CD4-positive, alpha-beta T cell treated with Interleukin-15 for 4 hours (primary cell): ENCODE results near the gene SYNDIG1.

Experiments
- DNase-seq: peaks from one replicate; pipeline ENCODE4 v3.0.0-alpha.2; 2020; ENCODE audit warnings: low spot score

SYNDIG1 gene

DNA sequence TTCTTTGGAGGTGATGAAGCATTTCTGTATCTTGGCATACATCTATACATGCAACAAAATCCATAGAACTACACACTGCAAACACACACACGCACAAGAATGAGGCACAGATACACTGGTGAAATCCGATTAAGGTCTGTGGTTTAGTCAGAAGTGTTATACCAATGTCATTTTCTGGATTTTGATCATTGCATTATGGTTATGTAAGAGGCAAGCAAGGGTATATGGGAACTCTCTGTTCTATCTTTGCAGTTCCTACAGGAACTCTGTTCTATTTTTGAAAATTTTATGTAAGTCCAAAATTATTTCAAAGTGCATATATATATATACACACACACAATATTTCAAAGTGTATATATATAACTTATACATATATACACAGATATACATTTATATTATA lies 101.7 kb downstream of the SYNDIG1 start:
- DNase-seq = no peak

DNA sequence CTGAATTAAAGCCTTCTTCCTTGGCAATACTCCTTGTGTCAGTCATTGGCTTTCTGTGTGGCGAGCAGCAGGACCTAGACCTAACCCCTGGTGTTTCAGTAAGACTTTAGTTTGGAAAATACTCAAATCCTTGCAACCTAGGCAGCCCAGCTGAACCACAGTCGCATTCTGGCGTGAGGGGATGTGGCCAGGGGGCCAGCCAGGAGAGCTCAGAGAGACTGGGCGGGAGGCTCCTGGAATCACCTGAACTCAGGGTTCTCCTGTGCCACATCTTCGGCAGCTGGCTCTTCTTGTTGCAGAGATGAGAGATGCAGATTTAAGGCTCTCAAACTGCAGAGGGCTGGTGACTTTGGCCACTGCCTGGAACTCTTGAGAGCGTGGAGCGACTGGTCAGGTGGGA lies 102.7 kb downstream of the SYNDIG1 start:
- DNase-seq = no peak

DNA sequence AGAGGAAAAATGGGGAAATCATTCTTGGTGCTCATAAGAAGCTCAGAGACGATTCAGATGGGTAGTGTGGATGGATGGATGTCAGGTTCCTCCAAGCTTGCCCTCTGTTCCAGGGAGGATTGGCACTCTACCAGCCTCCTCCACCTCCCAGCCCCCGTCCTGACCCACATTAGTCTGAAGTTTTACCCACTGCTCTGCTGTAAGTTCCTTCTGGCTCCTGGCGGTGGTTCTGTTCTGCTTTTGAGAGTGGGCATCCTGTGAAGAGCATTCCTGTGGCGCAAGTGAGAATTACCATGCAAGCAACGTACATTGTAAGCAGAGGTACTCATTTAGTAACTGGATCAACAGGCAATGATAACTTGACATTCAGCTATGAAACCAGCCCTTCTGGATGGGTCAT lies 103.4 kb downstream of the SYNDIG1 start:
- DNase-seq = no peak

GRCh38 chr20:24573557-24573956 lies 104.1 kb downstream of the SYNDIG1 start:
- no peak for DNase-seq

GRCh38 chr20:24574307-24574706 lies 104.9 kb downstream of the SYNDIG1 start:
- DNase-seq = no peak

DNA sequence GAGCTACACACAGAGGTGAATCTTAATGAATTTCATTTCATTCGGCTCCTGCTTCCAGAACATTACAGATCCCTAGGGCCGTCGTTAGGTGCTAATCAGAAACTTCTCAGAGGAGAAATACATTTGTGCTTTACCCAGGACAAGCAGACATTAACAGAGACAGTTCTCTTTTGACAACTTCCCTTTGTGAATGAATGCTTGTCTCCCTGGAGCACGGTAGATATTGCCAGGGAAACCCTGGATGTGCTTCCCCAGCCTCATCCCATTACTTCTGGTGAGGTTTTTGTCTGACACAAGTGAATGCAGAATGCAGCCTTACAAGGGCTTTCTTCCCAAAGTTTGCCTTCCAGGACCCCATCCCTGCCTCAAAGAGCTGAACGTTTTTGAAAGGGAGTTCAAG lies 105.4 kb downstream of the SYNDIG1 start:
- no peak for DNase-seq

GRCh38 chr20:24575811-24576210 lies 106.4 kb downstream of the SYNDIG1 start:
- DNase-seq = no peak

DNA sequence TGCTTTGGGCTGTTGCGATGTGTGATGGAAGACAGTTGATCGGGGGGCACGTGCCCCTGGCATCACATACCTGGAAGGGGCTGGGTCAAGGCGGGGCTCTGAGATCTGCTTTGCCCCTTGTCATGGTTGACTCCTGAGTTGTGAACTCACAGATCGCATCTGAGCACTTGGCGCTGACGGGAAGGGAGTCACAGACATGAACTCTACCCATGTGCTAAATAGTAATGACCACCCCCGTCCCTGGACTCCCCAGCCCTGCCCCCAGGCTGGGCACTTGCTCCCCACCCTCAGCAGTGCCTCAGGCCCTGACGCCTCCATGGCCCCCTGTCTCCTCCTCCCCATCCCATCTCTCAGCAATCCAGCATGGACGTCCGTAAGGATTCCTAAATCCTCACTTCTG lies 107.0 kb downstream of the SYNDIG1 start:
- no peak for DNase-seq

- no peak for DNase-seq
These were observed 108.0 kb downstream of the SYNDIG1 start for GRCh38 chr20:24577271-24577909.

DNA sequence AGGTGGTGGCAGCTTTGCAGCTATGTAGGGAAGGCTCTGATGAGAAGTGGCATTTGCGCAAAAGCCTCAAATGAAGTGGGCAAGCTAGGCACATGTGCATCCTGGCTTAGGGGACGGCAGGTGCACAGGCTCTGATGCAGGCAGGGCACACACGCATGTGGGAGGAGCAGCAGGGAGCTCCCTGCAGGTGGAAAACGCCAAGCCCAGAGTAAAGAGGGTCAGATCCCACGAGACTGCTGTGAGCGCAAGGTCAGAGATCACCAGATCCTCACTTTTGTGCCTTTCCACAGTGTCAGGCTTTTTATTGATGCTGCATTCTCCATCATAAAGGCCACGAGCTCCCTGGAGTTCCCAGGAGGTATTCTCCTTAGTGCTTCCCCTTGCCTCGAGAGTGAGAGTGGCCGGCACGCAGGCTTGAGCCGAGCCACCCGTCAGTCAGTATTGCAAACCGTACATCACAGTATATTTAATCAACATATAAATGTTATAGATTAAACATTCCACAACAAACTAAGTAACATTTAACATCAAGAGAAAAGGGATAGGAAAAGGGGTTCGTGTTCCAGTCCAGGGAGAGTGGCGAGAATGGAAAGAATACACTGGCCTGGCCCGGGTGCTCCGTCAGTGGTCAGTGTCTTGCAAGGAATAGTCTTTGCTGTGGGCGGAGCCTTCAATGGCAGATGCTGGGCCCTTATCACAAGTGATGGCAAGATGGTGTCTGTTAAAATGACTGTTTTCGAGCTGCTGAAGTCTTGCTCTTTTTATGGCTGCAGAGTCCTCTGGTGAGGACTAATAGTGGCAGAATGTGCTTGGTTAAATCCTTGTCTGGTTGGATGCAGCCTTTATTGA lies 109.4 kb downstream of the SYNDIG1 start:
- DNase-seq = no peak

DNA sequence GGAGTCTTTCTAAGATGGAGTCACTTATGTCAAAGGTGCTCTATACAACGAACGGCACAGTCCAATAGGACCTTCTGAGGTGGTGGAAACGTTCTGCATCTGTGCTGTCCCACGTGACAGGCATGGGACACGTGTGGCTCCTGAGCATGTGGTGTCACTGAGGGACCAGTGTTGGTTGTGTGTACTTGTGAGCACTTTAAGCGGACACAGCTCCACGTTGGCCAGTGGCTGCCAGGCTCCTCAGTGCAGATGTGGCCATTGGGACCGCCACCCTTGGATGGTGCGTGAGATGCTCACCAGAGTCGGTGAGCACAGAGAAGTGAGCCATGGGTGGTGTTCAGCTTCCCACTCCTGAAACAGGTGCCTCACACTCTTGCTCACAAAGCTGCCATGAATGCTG lies 110.0 kb downstream of the SYNDIG1 start:
- DNase-seq = no peak

DNA sequence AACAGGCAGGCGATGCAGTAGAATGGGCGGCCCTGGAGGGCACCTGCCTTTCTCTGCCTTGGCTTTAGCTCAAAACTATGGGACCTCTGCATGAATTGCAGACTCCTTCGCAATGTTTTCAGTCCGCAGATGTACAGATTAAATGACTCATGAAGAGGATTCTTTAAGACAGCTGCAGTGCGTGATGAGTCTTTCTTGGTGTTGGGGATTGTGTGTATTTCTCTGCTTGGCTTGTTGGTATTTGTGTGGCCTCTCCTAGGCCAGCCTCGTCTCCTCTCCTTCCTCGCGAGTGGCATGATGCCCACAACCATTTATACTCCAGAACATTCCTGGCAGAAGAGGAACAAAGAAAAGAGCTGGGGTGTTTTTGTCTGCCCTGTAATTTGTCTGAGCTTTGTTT lies 110.6 kb downstream of the SYNDIG1 start:
- DNase-seq = no peak

- DNase-seq = no peak
These were observed 111.4 kb downstream of the SYNDIG1 start for GRCh38 chr20:24580855-24581254.

- DNase-seq = no peak
These were observed 112.2 kb downstream of the SYNDIG1 start for GRCh38 chr20:24581443-24582170.

DNA sequence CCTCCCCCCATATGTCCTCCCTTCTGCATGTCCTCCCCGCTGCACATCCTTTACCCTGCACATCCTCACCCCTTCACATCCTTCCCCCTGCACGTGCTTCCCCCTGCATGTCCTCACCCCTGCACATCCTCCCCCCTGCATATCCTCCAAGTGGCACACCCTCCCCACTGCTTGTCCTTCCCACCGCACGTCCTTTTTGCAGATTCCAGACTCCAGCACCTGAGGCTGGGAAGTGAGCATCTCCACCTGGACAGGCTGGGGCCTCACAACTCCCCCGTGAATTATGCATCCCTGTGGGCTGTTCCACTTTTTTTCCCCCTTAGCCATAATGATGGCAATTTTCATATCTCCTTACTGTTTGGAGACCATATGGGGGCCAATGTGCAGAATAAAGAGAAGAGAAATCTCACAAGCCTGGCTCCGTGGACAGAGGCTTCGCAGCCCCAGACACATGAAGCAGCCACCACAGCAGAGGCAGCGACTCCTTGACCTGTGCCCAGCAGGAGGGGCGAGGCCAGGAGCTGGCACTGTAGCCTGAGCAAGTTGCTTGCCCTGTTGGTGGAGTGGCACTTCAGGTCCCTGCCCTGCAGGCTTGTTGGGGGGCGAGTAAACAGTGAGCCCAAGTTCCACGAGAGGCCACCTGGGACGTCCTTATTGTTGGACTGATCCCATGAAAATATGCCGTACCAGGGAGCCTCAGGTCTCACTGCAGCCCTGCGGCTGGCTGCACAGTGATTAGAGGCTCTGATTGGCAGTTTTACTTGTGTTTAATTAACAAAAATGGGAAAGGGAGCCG lies 113.1 kb downstream of the SYNDIG1 start:
- no peak for DNase-seq

DNA sequence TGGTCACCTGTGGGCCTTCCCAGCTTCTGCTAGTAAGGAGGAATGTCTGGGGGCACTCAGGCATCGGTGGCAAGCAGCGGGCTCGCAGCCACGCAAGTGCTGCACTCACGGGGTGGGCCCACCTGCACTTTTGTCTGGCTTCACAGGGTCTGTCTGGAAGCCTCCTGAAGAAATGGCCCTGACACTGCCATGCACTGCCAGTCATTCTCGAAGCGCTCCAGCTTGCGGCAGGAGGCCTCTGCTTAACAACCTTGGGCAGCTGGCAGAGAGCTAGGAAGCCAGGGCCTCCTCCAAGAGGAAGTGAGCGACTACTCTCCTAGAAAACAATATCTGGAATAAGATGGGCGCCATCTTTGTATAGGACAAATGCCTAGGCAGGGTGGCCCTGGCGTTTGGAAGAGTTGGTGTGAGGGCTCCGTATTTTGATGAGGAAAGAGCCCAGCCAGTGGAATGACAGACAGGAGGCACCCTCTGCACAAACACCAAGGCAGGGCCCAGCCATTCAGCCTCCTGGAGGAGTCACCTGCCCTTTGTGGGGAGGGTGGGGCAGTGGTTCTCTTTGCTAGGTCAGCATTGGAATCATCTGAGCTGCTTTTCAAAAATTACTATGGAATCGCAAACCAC lies 113.9 kb downstream of the SYNDIG1 start:
- no peak for DNase-seq

DNA sequence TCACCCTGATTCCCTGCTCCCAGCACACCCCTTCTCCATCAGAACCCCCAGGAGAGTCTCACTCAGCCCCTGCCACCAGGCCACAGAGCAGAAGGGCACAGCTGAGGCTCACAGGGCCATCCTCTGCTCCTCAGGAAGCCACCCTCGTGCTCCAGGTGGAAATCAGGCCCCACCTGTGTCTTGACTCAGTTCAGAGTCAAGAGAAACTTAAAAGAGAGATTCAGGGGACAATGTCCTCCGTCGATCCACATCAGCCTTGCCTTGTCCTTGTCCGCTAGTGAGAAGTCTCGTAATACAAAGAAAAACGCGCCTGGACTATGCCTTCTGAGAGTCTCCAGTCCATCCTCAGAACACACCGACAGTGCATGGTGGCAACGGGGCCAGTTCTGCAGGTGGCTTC lies 114.6 kb downstream of the SYNDIG1 start:
- no peak for DNase-seq

DNA sequence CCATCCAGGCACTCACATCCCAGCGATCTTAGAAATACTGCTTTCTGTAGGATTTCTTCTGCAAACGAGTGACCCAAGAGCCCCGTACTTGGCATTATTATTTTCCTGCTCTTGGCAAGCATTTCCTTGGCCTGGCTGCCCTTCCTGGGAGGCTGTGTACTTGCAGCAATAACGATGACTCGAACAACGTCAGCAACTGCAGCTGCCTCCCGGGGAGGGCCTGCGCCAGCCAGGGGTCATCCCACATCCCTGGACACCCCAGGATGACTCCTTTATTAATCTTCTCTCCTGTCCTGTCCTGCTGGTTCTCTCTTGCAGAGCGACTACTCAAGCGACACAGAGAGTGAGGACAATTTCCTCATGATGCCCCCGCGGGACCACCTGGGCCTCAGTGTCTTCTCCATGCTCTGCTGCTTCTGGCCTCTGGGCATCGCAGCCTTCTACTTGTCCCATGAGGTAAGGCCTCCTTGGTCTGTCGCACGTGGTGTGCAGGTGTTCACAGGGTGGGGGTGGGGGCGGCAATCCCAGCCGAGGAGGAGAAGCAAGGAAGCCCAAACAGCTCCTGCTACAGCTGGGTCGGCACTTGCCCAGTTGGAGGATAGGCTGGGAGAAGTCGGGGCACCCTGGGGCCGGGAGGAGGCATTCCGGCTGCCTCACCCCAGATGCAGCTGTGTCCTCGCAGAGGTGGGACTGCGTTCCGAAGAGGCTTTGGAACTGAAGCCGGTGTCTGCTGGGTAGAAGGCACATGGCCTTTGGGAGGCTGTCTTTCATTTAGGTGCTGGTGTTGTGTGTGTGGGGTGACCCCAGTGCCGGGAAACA lies 115.3 kb downstream of the SYNDIG1 start:
- no peak for DNase-seq

GRCh38 chr20:24585796-24586522 lies 116.5 kb downstream of the SYNDIG1 start:
- DNase-seq = no peak

DNA sequence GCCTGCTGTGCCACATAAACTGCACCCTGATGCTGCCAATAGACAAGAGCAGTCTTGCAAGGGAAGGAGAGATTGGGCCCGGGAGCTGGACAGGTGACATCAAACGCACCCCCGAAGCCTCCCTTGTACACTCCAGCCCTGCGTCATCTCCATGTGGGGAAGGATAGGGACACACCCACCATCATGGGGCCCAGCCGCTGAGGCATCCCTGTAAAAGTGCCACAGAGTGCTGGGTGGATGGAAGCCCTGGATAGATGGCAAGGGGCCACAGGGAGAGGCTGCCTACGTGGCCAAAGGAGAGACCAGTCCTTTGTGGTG lies 117.1 kb downstream of the SYNDIG1 start:
- no peak for DNase-seq
